Activated CD4-positive, alpha-beta memory T cell treated with anti-CD3 and anti-CD28 coated beads for 36 hours (primary cell): Measurements from ENCODE around the gene FOXA3. TPM values are rescaled to one million over a fixed set of nuclear protein-coding genes. Genes with fewer than 3 reads are reported as not detected.

ENCODE experiments used
- CTCF ChIA-PET: fragments of 350-600 bp; sonication (Branson Sonifier 250); formaldehyde crosslinking; loops from one replicate; lab custom pipeline; 2021; ENCODE audit warnings: antibody characterized with exemption, inconsistent platforms; lab: Charles Lee
- POLR2A ChIA-PET: fragments of 350-600 bp; sonication (Branson Sonifier 250); formaldehyde crosslinking; loops from one replicate; lab custom pipeline; 2021; ENCODE audit warnings: antibody characterized with exemption; lab: Charles Lee
- DNase-seq: peaks from one replicate; pipeline ENCODE4 v3.0.0-alpha.2; 2020
- H3K27ac Mint-ChIP-seq: one replicate; pipeline ENCODE4 v1.8.0; 2021; ENCODE audit warnings: mixed read lengths
- H3K27me3 Mint-ChIP-seq: one replicate; pipeline ENCODE4 v1.8.0; 2021; ENCODE audit warnings: mixed read lengths
- H3K36me3 Mint-ChIP-seq: one replicate; pipeline ENCODE4 v1.8.0; 2021; ENCODE audit warnings: mixed read lengths
- H3K4me1 Mint-ChIP-seq: one replicate; pipeline ENCODE4 v1.8.0; 2021; ENCODE audit warnings: low read depth, mixed read lengths
- H3K4me3 Mint-ChIP-seq: one replicate; pipeline ENCODE4 v1.8.0; 2021; ENCODE audit warnings: mild to moderate bottlenecking, mixed read lengths
- H3K9me3 Mint-ChIP-seq: one replicate; pipeline ENCODE4 v1.8.0; 2021; ENCODE audit warnings: mixed read lengths
- intact Hi-C: fragments of 100-400 bp; cut with micrococcal nuclease; formaldehyde crosslinking; loops from one replicate; pipeline ENCODE4 v1.15.1; 2023
- total RNA-seq, 2 experiments: library from RNA; stranded (reverse); gene quantifications; one replicate each; pipeline ENCODE4 v1.2.3, GENCODE V29; 2021

Gene FOXA3
- total RNA-seq, 2 experiments from 2014 or later: 0.29 to 0.48 TPM

DNA sequence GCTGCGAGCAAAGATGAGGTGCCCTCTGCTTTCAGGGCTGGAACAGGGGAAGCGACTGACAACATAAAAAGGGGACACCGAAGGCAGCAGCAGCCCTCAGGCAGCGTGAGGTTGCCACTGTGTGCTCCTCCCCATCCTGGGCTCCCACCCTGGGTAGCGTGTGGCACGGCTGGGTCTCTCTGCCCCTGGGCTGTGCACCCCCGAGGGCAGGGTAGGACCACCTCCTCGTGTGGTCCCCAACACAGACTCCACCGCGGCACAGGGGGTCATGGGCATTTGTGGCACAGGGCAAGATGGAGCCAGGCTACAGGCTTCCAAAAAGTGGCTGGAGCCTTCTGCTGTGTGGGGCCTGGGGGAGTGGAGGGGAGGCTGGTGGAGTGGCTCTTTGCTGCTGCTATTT, 42.6 kb upstream of the FOXA3 start:
- no peak for DNase-seq
- Mint-ChIP-seq H3K36me3 (peaks cover 9% of the 10 kb centered on the region), H3K4me3 (no peak overlapping the region), H3K27me3 (no peaks in the 10 kb centered on the region), H3K4me1 (no peaks in the 10 kb centered on the region), H3K9me3 (no peaks in the 10 kb centered on the region), H3K27ac (no peak overlapping the region)
- intact Hi-C loops: no loop called here
- ChIA-PET CTCF (interaction anchor here (0.7 kb wide), 1 partner anchor 9 kb away, joined by 3 read pairs; no protein-coding TSS in a partner anchor), POLR2A (no interaction called here)

DNA sequence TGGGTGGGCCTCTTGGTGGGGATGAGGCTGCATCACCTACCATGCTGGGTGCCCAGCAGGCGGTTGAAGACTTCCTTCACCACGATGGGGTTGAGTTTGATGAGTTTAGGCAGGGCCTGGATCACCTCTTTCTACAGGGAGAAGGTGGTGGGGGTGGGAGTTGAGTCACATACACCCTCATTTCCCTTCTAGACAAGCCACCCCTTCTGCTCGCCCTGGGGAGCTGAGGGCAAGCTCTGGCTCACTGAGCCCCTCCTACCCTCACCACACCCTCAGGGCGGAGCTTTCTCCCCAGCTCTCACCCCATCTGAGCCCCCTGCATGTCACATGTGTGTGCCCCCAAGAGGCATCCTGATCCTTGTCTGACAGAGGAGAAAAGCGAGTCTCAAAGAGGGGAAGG, 41.4 kb upstream of the FOXA3 start:
- no peaks in the 10 kb centered on the region for H3K9me3 Mint-ChIP-seq
- ChIA-PET POLR2A (interaction anchor here (0.6 kb wide), 1 partner anchor 10 kb away, joined by 3 read pairs; no protein-coding TSS in a partner anchor), CTCF (interaction anchor here (0.8 kb wide), 1 partner anchor 54 kb away, joined by 3 read pairs; the partner anchor contains the start of gene SIX5)
- H3K27ac Mint-ChIP-seq: no peak overlapping the region
- intact Hi-C loops: no loop called here
- peaks cover 12% of the 10 kb centered on the region for H3K36me3 Mint-ChIP-seq
- H3K4me3 Mint-ChIP-seq: no peak overlapping the region
- no peaks in the 10 kb centered on the region for H3K4me1 Mint-ChIP-seq
- H3K27me3 Mint-ChIP-seq: no peaks in the 10 kb centered on the region
- no peak for DNase-seq

DNA sequence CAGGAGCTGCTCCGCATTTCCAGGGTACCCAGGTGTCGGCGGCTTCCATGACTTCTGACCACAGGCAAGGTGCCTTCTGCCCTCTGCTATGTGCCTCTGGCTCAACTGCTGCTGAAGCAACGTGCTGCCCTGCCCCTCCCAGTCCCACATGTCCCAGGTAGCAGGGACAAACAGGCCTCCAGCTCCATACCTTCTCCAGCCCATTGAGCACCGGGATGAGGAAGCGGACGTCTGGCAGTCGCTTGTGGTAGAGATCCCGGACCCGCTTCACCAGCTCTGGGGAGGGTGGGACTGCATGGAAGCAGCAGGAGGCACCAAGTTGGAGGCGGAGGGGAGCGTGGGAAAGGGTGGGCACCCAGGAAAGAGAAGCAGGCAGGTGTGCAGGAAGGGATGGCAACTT, 40.9 kb upstream of the FOXA3 start:
- peaks cover 15% of the 10 kb centered on the region for H3K36me3 Mint-ChIP-seq
- no peaks in the 10 kb centered on the region for H3K27me3 Mint-ChIP-seq
- no peaks in the 10 kb centered on the region for H3K4me1 Mint-ChIP-seq
- H3K4me3 Mint-ChIP-seq: no peak overlapping the region
- ChIA-PET POLR2A (interaction anchor here (0.6 kb wide), 1 partner anchor 62 kb away, joined by 3 read pairs; no protein-coding TSS in a partner anchor), CTCF (interaction anchor here (1.4 kb wide), 1 partner anchor 11 kb away, joined by 3 read pairs; no protein-coding TSS in a partner anchor)
- intact Hi-C loops: no loop called here
- DNase-seq: no peak
- H3K9me3 Mint-ChIP-seq: no peaks in the 10 kb centered on the region
- H3K27ac Mint-ChIP-seq: no peak overlapping the region

DNA sequence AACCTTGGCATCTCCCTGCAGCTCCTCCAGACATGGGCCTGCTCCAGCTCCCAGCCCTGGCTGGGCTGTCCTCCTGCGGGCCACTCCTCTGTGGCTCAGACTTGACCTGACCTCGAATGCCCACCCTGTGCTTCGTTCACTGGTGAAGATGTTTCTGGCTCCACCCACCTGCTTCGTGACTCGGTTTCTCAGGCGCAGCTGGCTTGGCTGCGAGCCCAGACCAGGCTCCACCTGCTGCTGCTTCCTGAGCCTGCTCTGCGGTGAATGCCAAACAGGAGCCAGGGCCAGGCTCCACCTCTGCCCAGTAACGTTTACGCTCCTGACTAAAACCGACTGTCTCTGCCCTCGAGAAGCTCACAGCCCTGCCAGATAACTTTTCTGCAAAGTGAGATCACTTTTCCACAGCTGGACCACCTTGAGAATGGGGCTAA, 40.1 kb upstream of the FOXA3 start:
- DNase-seq: no peak
- Mint-ChIP-seq H3K36me3 (peaks cover 23% of the 10 kb centered on the region), H3K9me3 (no peaks in the 10 kb centered on the region), H3K27me3 (no peaks in the 10 kb centered on the region), H3K4me1 (no peaks in the 10 kb centered on the region), H3K27ac (no peak overlapping the region), H3K4me3 (no peak overlapping the region)
- ChIA-PET CTCF (interaction anchor here (0.9 to 1.4 kb wide), 2 partner anchors 11 to 55 kb away, joined by 3 to 5 read pairs; partner anchors contain the start of gene SIX5), POLR2A (no interaction called here)
- intact Hi-C loops: no loop called here

DNA sequence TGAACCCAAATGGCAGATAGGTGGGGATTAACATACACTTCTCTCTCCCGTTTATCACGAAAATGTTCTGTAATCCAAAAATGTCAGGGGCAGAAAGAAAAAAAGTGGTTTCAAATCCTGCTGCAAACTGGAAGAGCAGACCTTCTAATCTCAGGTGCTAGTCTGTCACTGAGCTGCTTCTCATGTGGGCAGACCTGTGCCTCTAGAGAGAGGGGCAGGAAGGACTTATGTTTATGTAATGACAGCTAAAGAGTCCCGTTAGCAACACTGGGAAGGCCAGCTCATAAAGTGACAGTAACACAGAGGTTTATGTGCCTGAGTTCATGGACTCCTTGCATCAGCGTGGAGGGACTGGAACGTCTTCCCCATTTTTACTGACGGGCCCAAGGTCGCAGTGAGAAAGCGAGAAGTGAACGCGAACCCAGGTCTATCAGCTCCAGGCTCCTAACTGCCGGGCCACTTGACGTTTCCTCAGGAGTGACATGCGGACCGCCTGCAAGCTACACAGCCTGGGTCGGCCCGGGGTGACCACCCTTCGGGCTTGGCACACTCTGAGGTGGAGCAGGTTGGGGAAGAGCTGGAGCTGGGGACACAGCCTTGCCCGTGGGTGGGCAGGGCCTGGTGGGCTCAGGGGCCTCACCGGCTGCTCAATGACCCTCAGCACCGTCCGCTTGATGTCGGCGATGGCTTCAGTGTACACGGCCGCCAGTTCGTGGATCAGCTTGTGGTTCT, 39.4 kb upstream of the FOXA3 start:
- intact Hi-C loops: no loop called here
- Mint-ChIP-seq H3K4me1 (no peaks in the 10 kb centered on the region), H3K36me3 (peaks cover 28% of the 10 kb centered on the region), H3K27me3 (no peaks in the 10 kb centered on the region), H3K4me3 (no peak overlapping the region), H3K9me3 (no peaks in the 10 kb centered on the region), H3K27ac (no peak overlapping the region)
- DNase-seq: no peak
- POLR2A ChIA-PET: no interaction called here
- CTCF ChIA-PET: interaction anchor here (0.9 to 1.4 kb wide), 2 partner anchors 12 to 55 kb away, joined by 3 to 5 read pairs; partner anchors contain the start of gene SIX5

DNA sequence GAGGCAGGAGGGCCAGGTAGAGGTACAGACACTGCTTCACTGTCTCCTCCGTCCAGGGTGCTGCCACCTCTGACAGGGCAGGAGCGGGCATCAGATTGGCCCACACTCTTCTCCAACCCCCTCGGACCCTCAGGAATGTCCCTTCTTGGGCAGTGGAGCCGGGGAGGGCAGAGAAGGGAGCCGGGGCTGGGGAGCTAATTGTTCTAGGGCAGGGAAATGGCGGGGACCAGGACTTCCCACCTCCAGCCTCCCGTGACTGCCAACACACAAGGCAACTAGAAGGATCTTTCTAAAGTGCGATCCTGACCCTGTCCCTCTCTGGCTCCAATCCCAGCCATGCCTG, 38.9 kb upstream of the FOXA3 start:
- peaks cover 33% of the 10 kb centered on the region for H3K36me3 Mint-ChIP-seq
- H3K4me3 Mint-ChIP-seq: no peak overlapping the region
- H3K4me1 Mint-ChIP-seq: no peaks in the 10 kb centered on the region
- POLR2A ChIA-PET: no interaction called here
- CTCF ChIA-PET: no interaction called here
- DNase-seq: no peak
- no peaks in the 10 kb centered on the region for H3K9me3 Mint-ChIP-seq
- H3K27ac Mint-ChIP-seq: no peak overlapping the region
- H3K27me3 Mint-ChIP-seq: no peaks in the 10 kb centered on the region
- intact Hi-C loops: no loop called here

DNA sequence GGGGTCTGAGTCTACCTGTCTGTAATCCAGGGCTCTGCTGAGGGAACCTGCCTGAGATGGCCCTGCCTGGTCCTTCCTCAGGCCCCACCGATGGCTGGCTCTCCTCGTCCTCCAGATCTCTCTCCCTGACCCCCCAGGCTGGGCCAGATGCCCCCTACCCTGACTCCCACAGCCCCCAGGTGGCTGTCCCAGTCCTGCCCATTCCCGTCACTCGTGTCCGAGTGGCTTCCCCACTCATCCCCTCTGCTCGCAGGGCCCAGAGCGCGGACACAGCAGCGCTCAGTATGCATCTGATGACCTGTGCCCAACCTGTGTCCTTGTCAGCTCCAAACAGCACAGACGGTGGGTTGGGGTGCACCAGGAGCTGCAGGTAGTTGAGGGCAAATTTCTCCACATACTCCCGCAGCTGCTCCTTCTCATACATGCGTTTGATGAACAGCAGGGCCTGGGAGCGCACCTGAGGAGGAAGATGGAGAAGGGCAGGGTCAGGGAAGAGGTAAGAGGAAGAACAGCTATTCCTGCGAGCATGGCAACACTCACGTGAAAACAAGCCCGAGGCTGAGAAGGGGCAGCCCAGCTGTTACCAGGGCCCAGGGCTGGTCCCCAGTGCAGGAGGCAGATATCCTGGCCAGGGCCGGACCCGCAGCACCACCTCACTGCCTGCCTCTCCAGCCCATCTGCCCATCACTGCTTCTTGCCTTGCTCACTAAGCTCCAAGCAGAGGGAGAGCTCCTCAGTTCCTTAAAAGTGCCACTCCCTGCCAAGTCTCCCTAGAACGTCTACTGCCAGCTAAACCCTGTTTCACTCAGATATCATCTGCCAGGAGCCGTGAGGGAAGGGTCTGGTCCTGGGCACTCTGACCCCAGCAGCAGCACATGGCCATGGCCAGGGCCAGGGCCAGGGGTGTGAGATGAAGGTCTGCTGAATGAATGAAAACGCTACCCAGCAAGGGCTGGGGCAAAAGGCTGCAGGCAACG, 37.9 kb upstream of the FOXA3 start:
- CTCF ChIA-PET: interaction anchor here (0.6 to 0.9 kb wide), 2 partner anchors 9 to 102 kb away, joined by 4 to 5 read pairs; no protein-coding TSS in a partner anchor
- Mint-ChIP-seq H3K36me3 (peaks cover 35% of the 10 kb centered on the region), H3K27me3 (no peaks in the 10 kb centered on the region), H3K4me1 (no peaks in the 10 kb centered on the region), H3K27ac (no peak overlapping the region), H3K4me3 (no peak overlapping the region), H3K9me3 (no peaks in the 10 kb centered on the region)
- POLR2A ChIA-PET: no interaction called here
- no peak for DNase-seq
- intact Hi-C loops: no loop called here

DNA sequence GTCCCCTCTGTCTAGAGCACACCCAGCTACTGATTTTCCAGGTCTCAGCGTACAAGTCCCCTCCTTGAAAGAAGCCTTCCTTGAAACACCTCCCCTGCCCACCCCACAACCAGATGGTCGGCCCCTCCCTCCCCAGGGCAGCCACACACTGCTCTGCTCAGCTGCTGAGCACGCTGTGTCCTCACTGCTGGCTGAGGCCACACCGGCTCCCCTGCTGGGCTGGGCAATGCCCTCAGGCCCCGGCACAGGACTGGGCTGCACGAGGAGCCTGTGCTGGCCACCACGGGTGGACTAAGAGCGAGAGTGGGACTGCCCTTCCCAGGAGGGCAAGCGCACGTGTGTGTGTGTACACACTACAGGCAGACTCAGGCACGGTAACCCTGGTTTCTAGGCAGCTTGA, 37.2 kb upstream of the FOXA3 start:
- Mint-ChIP-seq H3K9me3 (no peaks in the 10 kb centered on the region), H3K4me1 (no peaks in the 10 kb centered on the region), H3K4me3 (no peak overlapping the region), H3K36me3 (peaks cover 40% of the 10 kb centered on the region), H3K27ac (no peak overlapping the region), H3K27me3 (no peaks in the 10 kb centered on the region)
- POLR2A ChIA-PET: no interaction called here
- DNase-seq: no peak
- CTCF ChIA-PET: interaction anchor here (0.9 kb wide), 1 partner anchor 10 kb away, joined by 4 read pairs; no protein-coding TSS in a partner anchor
- intact Hi-C loops: no loop called here

DNA sequence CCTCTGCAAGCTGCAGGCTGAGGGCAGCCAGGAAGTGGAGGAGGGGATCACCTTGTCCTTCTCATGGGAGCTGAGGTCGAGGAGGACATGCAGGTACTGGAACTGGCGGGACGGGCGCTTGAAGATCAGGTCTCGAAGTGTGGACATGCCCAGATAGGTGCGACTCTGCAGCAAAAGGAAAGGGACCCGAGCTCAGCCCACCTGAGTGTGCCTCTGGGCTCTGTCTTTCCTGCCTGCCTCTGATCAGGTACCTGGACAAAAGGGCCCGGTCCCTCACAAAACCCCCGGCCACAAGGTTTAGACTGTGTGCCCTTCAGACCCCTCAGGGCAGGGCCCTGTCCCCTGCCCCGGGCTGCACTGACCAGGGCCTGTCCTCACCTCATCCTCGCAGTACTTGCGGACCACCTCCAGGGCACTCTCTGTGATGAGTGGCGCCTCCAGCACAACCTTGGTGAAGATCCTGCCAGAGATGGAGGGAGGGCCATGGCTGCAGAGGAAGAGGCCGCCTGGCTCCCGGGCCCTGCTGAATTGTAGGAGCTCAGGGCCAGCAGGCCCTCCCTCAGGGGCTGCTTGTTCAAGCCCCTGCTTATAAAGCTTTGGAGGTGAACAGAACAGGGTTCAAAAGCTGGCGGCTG, 36.5 kb upstream of the FOXA3 start:
- POLR2A ChIA-PET: interaction anchor here (1.0 to 1.2 kb wide), 2 partner anchors 9 to 11 kb away, joined by 3 read pairs; no protein-coding TSS in a partner anchor
- intact Hi-C loops: no loop called here
- no peak overlapping the region for H3K4me3 Mint-ChIP-seq
- CTCF ChIA-PET: interaction anchor here (1.1 to 2.6 kb wide), 2 partner anchors 9 to 11 kb away, joined by 3 to 9 read pairs; no protein-coding TSS in a partner anchor
- no peaks in the 10 kb centered on the region for H3K9me3 Mint-ChIP-seq
- peaks cover 42% of the 10 kb centered on the region for H3K36me3 Mint-ChIP-seq
- no peaks in the 10 kb centered on the region for H3K27me3 Mint-ChIP-seq
- DNase-seq: no peak
- no peak overlapping the region for H3K27ac Mint-ChIP-seq
- H3K4me1 Mint-ChIP-seq: no peaks in the 10 kb centered on the region

DNA sequence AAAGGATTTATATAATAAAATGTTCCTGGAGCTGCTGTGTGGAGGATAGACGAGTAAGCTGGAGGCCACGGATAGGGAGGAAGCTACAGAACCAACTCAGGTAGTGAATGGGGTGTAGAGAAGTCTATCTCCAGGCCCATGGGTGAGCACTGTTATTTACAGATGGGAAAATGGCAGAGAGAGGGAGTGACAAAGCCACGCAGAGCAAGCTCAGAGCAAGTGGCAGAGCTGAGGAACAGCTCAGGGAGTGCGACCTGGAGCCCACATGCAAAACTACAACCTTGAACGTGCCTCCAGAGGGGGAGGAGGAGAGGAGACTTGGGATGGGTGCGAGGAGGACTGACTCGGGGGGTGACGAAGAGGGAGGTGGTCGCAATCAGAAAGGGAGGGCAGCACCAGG, 35.6 kb upstream of the FOXA3 start:
- Mint-ChIP-seq H3K9me3 (no peaks in the 10 kb centered on the region), H3K27ac (no peak overlapping the region), H3K27me3 (no peaks in the 10 kb centered on the region), H3K4me3 (no peak overlapping the region), H3K36me3 (peaks cover 43% of the 10 kb centered on the region), H3K4me1 (no peaks in the 10 kb centered on the region)
- DNase-seq: no peak
- ChIA-PET POLR2A (interaction anchor here (1.0 to 1.2 kb wide), 2 partner anchors 10 to 12 kb away, joined by 3 read pairs; no protein-coding TSS in a partner anchor), CTCF (interaction anchor here (1.1 to 2.6 kb wide), 2 partner anchors 10 to 12 kb away, joined by 3 to 9 read pairs; no protein-coding TSS in a partner anchor)
- intact Hi-C loops: no loop called here

DNA sequence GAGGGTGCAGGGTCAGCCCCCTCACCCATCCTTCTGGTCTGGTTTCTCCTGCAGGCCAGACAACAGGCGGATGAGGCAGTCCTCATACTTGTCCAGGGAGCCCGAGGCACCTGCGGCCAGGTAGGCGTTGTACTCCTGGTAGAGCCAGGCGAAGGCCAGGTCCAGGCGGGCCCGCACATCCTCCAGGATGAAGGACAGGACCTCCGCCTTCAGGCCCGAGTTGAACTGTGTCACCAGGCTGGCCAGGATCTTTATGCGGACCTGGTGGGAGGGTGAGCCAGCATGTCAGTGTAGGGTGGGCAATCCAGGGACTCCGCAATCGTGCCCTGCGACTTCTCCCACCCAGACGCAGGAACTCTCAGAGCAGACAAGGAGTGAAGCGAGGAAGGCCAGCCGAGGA, 35.2 kb upstream of the FOXA3 start:
- Mint-ChIP-seq H3K4me3 (no peak overlapping the region), H3K4me1 (no peaks in the 10 kb centered on the region), H3K27me3 (no peaks in the 10 kb centered on the region), H3K27ac (no peak overlapping the region), H3K9me3 (no peaks in the 10 kb centered on the region), H3K36me3 (peaks cover 45% of the 10 kb centered on the region)
- DNase-seq: no peak
- ChIA-PET CTCF (interaction anchor here (1.1 to 2.6 kb wide), 2 partner anchors 12 to 34 kb away, joined by 3 to 9 read pairs; partner anchors contain the start of gene SYMPK), POLR2A (no interaction called here)
- intact Hi-C loops: no loop called here
